ENCODE measurements around the gene CD2AP. TPM values are rescaled to one million over a fixed set of nuclear protein-coding genes. Genes with fewer than 3 reads are reported as not detected.

The CD2AP gene
- total and polyA plus RNA-seq, 2 of the 8 experiments (the other 6 are each of a cell fraction or from before 2014, with no cell fraction given): 8.6 to 75.6 TPM

GRCh38 chr6:47651505-47651944 lies 173.9 kb downstream of the CD2AP start:
- H3K9me3 ChIP-seq (ENCODE audit: insufficient read depth in 2 of 2, low read depth in 1 of 2, low read length in 1 of 2): no peaks in the 10 kb centered on the region
- no peak overlapping the region for H3K23ac ChIP-seq (ENCODE audit: insufficient read length)
- no peaks in the 10 kb centered on the region for H3K27me3 ChIP-seq (replicated peaks in 1 of 4; ENCODE audit: control insufficient read depth in 3 of 4, extremely low read depth in 1 of 4, insufficient read depth in 3 of 4, low read length in 3 of 4)
- DNase-seq (ENCODE audit: low read depth in 1 of 2, low spot score in 2 of 2): no peak
- no peaks in the 10 kb centered on the region for H3K23me2 ChIP-seq (ENCODE audit: low read depth, low read length)
- FAIRE-seq: no peak
- H4K8ac ChIP-seq (ENCODE audit: extremely low read depth, insufficient read depth, low read length): no peak overlapping the region
- ChIA-PET POLR2A (ENCODE audit: partially characterized antibody) (no interaction called here), CTCF (ENCODE audit: partially characterized antibody) (interaction anchor here (0.6 to 5.4 kb wide), 3 partner anchors 20 to 82 kb away, joined by 3 to 25 read pairs (median 4); no protein-coding TSS in a partner anchor)
- H3K14ac ChIP-seq (ENCODE audit: insufficient read length): no peak overlapping the region
- no peak overlapping the region for H2AK5ac ChIP-seq (ENCODE audit: low read depth, low read length)
- no peak overlapping the region for H3K27ac ChIP-seq (ENCODE audit: low read depth, low read length)
- H2BK12ac ChIP-seq (ENCODE audit: low read depth, low read length): no peak overlapping the region
- no peak overlapping the region for H3K9ac ChIP-seq (replicated peaks in 1 of 4; ENCODE audit: extremely low read depth in 1 of 4, low read depth in 3 of 4, low read length in 3 of 4)
- no peak overlapping the region for H2BK120ac ChIP-seq (replicated peaks; ENCODE audit: low read depth, low read length)
- H2AFZ ChIP-seq (ENCODE audit: low read length): peak overlapping the region; percentile 5; the same call in 1 of the 2 replicates
- no peak overlapping the region for H3K4me3 ChIP-seq (ENCODE audit: extremely low read depth in 1 of 4, insufficient read depth in 2 of 4, low read depth in 3 of 4, low read length in 4 of 4)
- no peak overlapping the region for H3K4ac ChIP-seq (replicated peaks; ENCODE audit: insufficient read length, low read depth, low read length)
- H3K56ac ChIP-seq (replicated peaks; ENCODE audit: insufficient read length, low read depth, low read length): no peak overlapping the region
- no peak overlapping the region for H4K5ac ChIP-seq (ENCODE audit: insufficient read length, low read depth, low read length)
- H3K79me1 ChIP-seq (ENCODE audit: low read depth, low read length): no peaks in the 10 kb centered on the region
- no peaks in the 10 kb centered on the region for H3K36me3 ChIP-seq (ENCODE audit: control insufficient read depth in 2 of 4, insufficient read depth in 4 of 4, low read length in 3 of 4)
- H3K79me2 ChIP-seq (ENCODE audit: control insufficient read depth in 1 of 2, insufficient read depth in 2 of 2, low read length in 2 of 2): no peaks in the 10 kb centered on the region
- no peak overlapping the region for H2BK5ac ChIP-seq (ENCODE audit: low read depth, low read length)
- no peak overlapping the region for H2BK15ac ChIP-seq (ENCODE audit: low read length)
- H3K18ac ChIP-seq (ENCODE audit: extremely low read depth, low read length): no peak overlapping the region
- no peaks in the 10 kb centered on the region for H4K20me1 ChIP-seq (replicated peaks in 1 of 2; ENCODE audit: control insufficient read depth in 1 of 2, insufficient read depth in 2 of 2, low read length in 2 of 2)
- no peak overlapping the region for H2BK20ac ChIP-seq (ENCODE audit: low read length)
- no peak for TF ChIP-seq TAF7 (optimal IDR thresholded peaks at IDR 0.05; ENCODE audit: borderline replicate concordance, low read depth, low read length)
- TF ChIP-seq CTBP2 (IDR thresholded peaks at IDR 0.05; ENCODE audit: borderline replicate concordance, insufficient read depth, insufficient read length, low read length): no peak
- no peak for TF ChIP-seq CHD1 (IDR thresholded peaks at IDR 0.05; ENCODE audit: low read depth, low read length)
- no peak for TF ChIP-seq FOSL1 (IDR thresholded peaks at IDR 0.05; ENCODE audit: insufficient read depth, low read depth, low read length)
- no peak for TF ChIP-seq BRCA1 (IDR thresholded peaks at IDR 0.05; ENCODE audit: low read depth, low read length)
- TF ChIP-seq ASH2L (IDR thresholded peaks at IDR 0.05; ENCODE audit: low read length): no peak
- H4K91ac ChIP-seq (replicated peaks; ENCODE audit: insufficient read length, low read length): no peak overlapping the region
- peaks cover 0 to 4% (median 1%) of the 10 kb centered on the region in 4 experiments; a peak in 1 of 7 replicates for H3K4me1 ChIP-seq (replicated peaks in 1 of 4; ENCODE audit: control insufficient read depth in 3 of 4, insufficient read depth in 4 of 4, low read length in 3 of 4)
- WGBS, 2 experiments (ENCODE audit: extremely low coverage in 1 of 2, insufficient coverage in 1 of 2, insufficient read length in 1 of 2, insufficient replicate concordance in 2 of 2, low coverage in 1 of 2, low lambda C conversion rate in 2 of 2, missing lambda C conversion rate in 1 of 2): 76% methylated on average over 6 of the region's 6 CpGs; no CpG with 5 or more reads in 1 of the 2 experiments
- H3K4me2 ChIP-seq (ENCODE audit: insufficient read depth in 1 of 2, low read depth in 2 of 2, low read length in 2 of 2): no peak overlapping the region
